WTC11 (cell line): ENCODE results near the gene MTA2. TPM values are rescaled to one million over a fixed set of nuclear protein-coding genes. Genes with fewer than 3 reads are reported as not detected.
"Not testable (repeated sequence)": the region's sequence is repeated elsewhere in the genome, so short reads cannot be mapped to it uniquely, and the experiment has no call there.

Source experiments
- ATAC-seq: fragments of 200-7000 bp; cut with Tn5 transposase; 2 replicates; pipeline ENCODE4 v1.10.0; 2021; ENCODE audit warnings: mild to moderate bottlenecking, moderate library complexity
- CTCF ChIA-PET: fragments of 300-600 bp; sonication (Branson Sonifier 250); formaldehyde crosslinking; loops from one replicate; lab custom pipeline; 2021; ENCODE audit warnings: antibody characterized with exemption; lab: Charles Lee
- POLR2A ChIA-PET: fragments of 350-600 bp; sonication (Branson Sonifier 250); formaldehyde crosslinking; loops from one replicate; lab custom pipeline; 2021; ENCODE audit warnings: antibody characterized with exemption; lab: Charles Lee
- DNase-seq: peaks from one replicate; pipeline ENCODE4 v3.0.0; 2021; ENCODE audit warnings: low spot score
- H3K27ac Mint-ChIP-seq: 2 replicates; pipeline ENCODE4 v1.8.0; 2021; ENCODE audit warnings: mixed read lengths
- H3K27me3 Mint-ChIP-seq: 2 replicates; pipeline ENCODE4 v1.8.0; 2021; ENCODE audit warnings: low read depth, mild to moderate bottlenecking, moderate library complexity, mixed read lengths
- H3K36me3 Mint-ChIP-seq: 2 replicates; pipeline ENCODE4 v1.8.0; 2021; ENCODE audit warnings: mixed read lengths
- H3K4me1 Mint-ChIP-seq: 2 replicates; pipeline ENCODE4 v1.8.0; 2022; ENCODE audit warnings: mixed read lengths
- H3K4me3 Mint-ChIP-seq: 2 replicates; pipeline ENCODE4 v1.8.0; 2021; ENCODE audit warnings: mild to moderate bottlenecking, moderate library complexity, mixed read lengths
- H3K9me3 Mint-ChIP-seq: 2 replicates; pipeline ENCODE4 v1.8.0; 2021; ENCODE audit warnings: mixed read lengths
- CBFB ChIP-seq: sonication (generic); formaldehyde crosslinking; IDR thresholded peaks from 2 replicates; pipeline ENCODE4 v1.8.1; 2022; ENCODE audit warnings: mild to moderate bottlenecking, low read depth, missing genetic modification reagents
- CDX4 ChIP-seq: fragments of 250-450 bp; sonication (Bioruptor Pico); IDR thresholded peaks from 2 replicates; pipeline ENCODE4 v1.9.0; 2021; ENCODE audit warnings: moderate library complexity, mild to moderate bottlenecking, inconsistent platforms, borderline replicate concordance
- ERG ChIP-seq: fragments of 250-450 bp; sonication (Bioruptor Pico); IDR thresholded peaks from 2 replicates; pipeline ENCODE4 v1.8.0; 2021; ENCODE audit warnings: mild to moderate bottlenecking
- ETV6 ChIP-seq: sonication (generic); formaldehyde crosslinking; IDR thresholded peaks from 2 replicates; pipeline ENCODE4 v1.8.1; 2022; ENCODE audit warnings: mild to moderate bottlenecking, missing genetic modification reagents
- MAX ChIP-seq: sonication (generic); formaldehyde crosslinking; IDR thresholded peaks from 2 replicates; pipeline ENCODE4 v1.8.0; 2022; ENCODE audit warnings: mild to moderate bottlenecking, missing genetic modification reagents
- NFATC4 ChIP-seq: fragments of 250-450 bp; sonication (Bioruptor Pico); IDR thresholded peaks from 2 replicates; pipeline ENCODE4 v1.9.0; 2021; ENCODE audit warnings: mild to moderate bottlenecking
- NFE2L1 ChIP-seq: sonication (generic); formaldehyde crosslinking; IDR thresholded peaks from 2 replicates; pipeline ENCODE4 v1.8.1; 2023; ENCODE audit warnings: missing genetic modification reagents
- NR3C1 ChIP-seq: sonication (generic); formaldehyde crosslinking; conservative IDR thresholded peaks from 2 replicates; pipeline ENCODE4 v1.8.1; 2023; ENCODE audit warnings: low read depth, mild to moderate bottlenecking, missing genetic modification reagents
- SMAD3 ChIP-seq: sonication (generic); formaldehyde crosslinking; IDR thresholded peaks from 2 replicates; pipeline ENCODE4 v1.8.0; 2022; ENCODE audit warnings: missing genetic modification reagents, mild to moderate bottlenecking, borderline replicate concordance
- SP1 ChIP-seq: sonication (generic); formaldehyde crosslinking; conservative IDR thresholded peaks from 2 replicates; pipeline ENCODE4 v1.8.1; 2022; ENCODE audit warnings: missing genetic modification reagents
- TEAD1 ChIP-seq: sonication (generic); formaldehyde crosslinking; IDR thresholded peaks from 2 replicates; pipeline ENCODE4 v1.8.0; 2022; ENCODE audit warnings: mild to moderate bottlenecking, missing genetic modification reagents
- ZNF121 ChIP-seq: sonication (generic); formaldehyde crosslinking; IDR thresholded peaks from 2 replicates; pipeline ENCODE4 v1.8.0; 2023; ENCODE audit warnings: missing genetic modification reagents
- ZNF671 ChIP-seq: fragments of 250-450 bp; sonication (Bioruptor Pico); IDR thresholded peaks from 2 replicates; pipeline ENCODE4 v1.8.0; 2021; ENCODE audit warnings: mild to moderate bottlenecking
- total RNA-seq: library from RNA; stranded (reverse); gene quantifications from 3 replicates; pipeline ENCODE4 v1.2.3, GENCODE V29; 2021
- TF ChIP-seq, protein P1 (sequence below): fragments of 200-600 bp; IDR thresholded peaks from 2 replicates; pipeline ENCODE4 v1.8.0; 2022; ENCODE audit warnings: antibody characterized with exemption
- TF ChIP-seq, protein P2 (sequence below): sonication (generic); formaldehyde crosslinking; conservative IDR thresholded peaks from 2 replicates; pipeline ENCODE4 v1.8.1; 2022; ENCODE audit warnings: mild to moderate bottlenecking, missing genetic modification reagents

Gene MTA2
- total RNA-seq, 1 experiment from 2014 or later: 115 TPM

DNA sequence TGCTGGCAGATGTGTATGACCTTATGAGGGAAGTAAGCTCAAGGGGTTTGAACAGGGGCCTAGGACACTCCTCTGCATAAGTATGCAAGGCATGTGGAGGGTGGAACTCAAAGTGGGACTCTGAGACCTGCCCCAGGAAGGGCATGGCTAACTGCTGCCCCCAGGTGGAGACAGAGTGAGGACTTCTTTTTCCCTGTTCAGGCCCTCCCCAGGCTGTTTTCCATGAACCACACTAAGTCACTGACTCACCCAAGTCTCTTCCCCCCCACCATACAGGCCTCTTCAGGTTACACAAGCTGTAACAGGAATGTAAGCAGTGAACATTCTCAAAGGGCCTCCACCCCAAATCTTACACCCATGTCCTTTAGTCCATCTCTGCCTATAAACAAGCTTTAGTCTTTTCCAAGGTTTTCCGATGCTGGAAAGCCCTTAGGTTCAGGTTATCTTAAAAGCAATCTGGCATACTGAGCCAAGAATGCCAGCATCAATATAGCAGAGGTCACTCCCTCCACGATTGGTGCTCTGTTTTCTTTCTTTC, 41.0 kb downstream of the MTA2 start:
- Mint-ChIP-seq H3K36me3 (peaks cover 59% of the 10 kb centered on the region), H3K4me3 (peak overlapping the region; percentile 49), H3K27ac (peak overlapping the region; percentile 96), H3K9me3 (no peaks in the 10 kb centered on the region), H3K27me3 (no peaks in the 10 kb centered on the region), H3K4me1 (peaks cover 73% of the 10 kb centered on the region)
- DNase-seq (peak; percentile 96), ATAC-seq (peak; percentile 79)
- CTCF ChIA-PET: interaction anchor here (0.5 to 11.8 kb wide), 45 partner anchors 9 to 212 kb away, joined by 3 to 311 read pairs (median 4); partner anchors contain the start of genes AHNAK, B3GAT3, EEF1G and HNRNPUL2
- POLR2A ChIA-PET: interaction anchor here (0.9 to 3.3 kb wide), 11 partner anchors 9 to 136 kb away, joined by 3 to 14 read pairs (median 4); partner anchors contain the start of genes AHNAK, B3GAT3, C11orf98 and CSKMT
- TF ChIP-seq NFATC4 (CRISPR knock-in tag) (0 out of 2 replicates have a peak, but pooled peaks have one; percentile 13), ZNF671 (0 out of 2 replicates have a peak, but pooled peaks have one; percentile 52), ERG (CRISPR knock-in tag) (no peak), NFE2L1 (CRISPR knock-in tag) (no peak), TEAD1 (CRISPR knock-in tag) (peak; percentile 63; the same call in 1 of the 2 replicates), ETV6 (CRISPR knock-in tag) (peak; percentile 66; the same call in 1 of the 2 replicates), MAX (CRISPR knock-in tag) (peak; percentile 35; the same call in 1 of the 2 replicates)
- TF ChIP-seq, protein P1, sequence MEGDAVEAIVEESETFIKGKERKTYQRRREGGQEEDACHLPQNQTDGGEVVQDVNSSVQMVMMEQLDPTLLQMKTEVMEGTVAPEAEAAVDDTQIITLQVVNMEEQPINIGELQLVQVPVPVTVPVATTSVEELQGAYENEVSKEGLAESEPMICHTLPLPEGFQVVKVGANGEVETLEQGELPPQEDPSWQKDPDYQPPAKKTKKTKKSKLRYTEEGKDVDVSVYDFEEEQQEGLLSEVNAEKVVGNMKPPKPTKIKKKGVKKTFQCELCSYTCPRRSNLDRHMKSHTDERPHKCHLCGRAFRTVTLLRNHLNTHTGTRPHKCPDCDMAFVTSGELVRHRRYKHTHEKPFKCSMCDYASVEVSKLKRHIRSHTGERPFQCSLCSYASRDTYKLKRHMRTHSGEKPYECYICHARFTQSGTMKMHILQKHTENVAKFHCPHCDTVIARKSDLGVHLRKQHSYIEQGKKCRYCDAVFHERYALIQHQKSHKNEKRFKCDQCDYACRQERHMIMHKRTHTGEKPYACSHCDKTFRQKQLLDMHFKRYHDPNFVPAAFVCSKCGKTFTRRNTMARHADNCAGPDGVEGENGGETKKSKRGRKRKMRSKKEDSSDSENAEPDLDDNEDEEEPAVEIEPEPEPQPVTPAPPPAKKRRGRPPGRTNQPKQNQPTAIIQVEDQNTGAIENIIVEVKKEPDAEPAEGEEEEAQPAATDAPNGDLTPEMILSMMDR: peak; percentile 61; the same call in 1 of the 2 replicates

DNA sequence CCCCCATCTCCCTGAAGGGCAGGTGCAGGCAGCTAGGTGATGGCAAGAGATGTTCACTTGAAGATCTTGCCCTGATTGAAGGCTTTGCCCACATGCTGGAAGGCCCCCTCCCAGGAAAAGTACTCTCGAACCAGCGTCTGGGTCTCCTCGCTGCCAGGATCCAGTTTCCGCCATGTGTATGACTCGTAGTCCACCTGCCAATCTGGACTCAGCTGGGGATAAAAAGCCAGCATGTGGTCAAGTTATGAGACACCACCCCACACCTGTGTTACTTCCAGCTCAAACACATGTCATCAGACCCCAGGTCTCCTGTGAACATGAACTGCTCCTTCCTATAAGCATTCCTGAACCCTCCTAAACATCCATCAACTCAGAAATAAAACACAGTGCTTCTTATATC, 42.0 kb downstream of the MTA2 start:
- Mint-ChIP-seq H3K4me1 (peaks cover 76% of the 10 kb centered on the region), H3K36me3 (peaks cover 52% of the 10 kb centered on the region)

GRCh38 chr11:62559204-62559603, 42.5 kb downstream of the MTA2 start:
- Mint-ChIP-seq H3K4me3 (peak overlapping the region; percentile 49; the same call in 1 of the 2 replicates), H3K27ac (peak overlapping the region; percentile 96), H3K4me1 (peaks cover 80% of the 10 kb centered on the region), H3K36me3 (peaks cover 52% of the 10 kb centered on the region), H3K9me3 (no peaks in the 10 kb centered on the region), H3K27me3 (no peaks in the 10 kb centered on the region)
- CTCF ChIA-PET: interaction anchor here (3.6 to 11.8 kb wide), 2 partner anchors 14 to 134 kb away, joined by 106 to 311 read pairs; partner anchors contain the start of gene AHNAK
- POLR2A ChIA-PET: interaction anchor here (0.9 to 3.3 kb wide), 2 partner anchors 15 to 17 kb away, joined by 3 to 13 read pairs; no protein-coding TSS in a partner anchor
- ATAC-seq (no peak), DNase-seq (no peak)
- TF ChIP-seq SMAD3 (CRISPR knock-in tag) (no peak), CDX4 (CRISPR knock-in tag) (no peak), SP1 (CRISPR knock-in tag) (no peak), CBFB (CRISPR knock-in tag) (no peak), ZNF121 (CRISPR knock-in tag) (no peak), NR3C1 (no peak)
- TF ChIP-seq, protein P2, sequence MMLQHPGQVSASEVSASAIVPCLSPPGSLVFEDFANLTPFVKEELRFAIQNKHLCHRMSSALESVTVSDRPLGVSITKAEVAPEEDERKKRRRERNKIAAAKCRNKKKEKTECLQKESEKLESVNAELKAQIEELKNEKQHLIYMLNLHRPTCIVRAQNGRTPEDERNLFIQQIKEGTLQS (CRISPR knock-in tag): no peak

More for the DNA sequence above, 42.0 kb downstream of the MTA2 start:
- DNase-seq, ATAC-seq, H3K9me3 Mint-ChIP-seq, H3K27me3 Mint-ChIP-seq: not testable (repeated sequence)
- CTCF ChIA-PET: interaction anchor here (0.6 to 11.8 kb wide), 6 partner anchors 14 to 164 kb away, joined by 3 to 311 read pairs (median 41); partner anchors contain the start of genes AHNAK and B3GAT3
- Mint-ChIP-seq H3K4me3 (peak overlapping the region; percentile 49), H3K27ac (peak overlapping the region; percentile 96)
- POLR2A ChIA-PET: interaction anchor here (0.9 to 3.3 kb wide), 4 partner anchors 13 to 135 kb away, joined by 3 to 13 read pairs (median 8); partner anchors contain the start of gene AHNAK
